HEK293T (cell line): ENCODE measurements around the gene DNMT1.

Experiments used
- BHLHE40 ChIP-seq: fragments of 450-650 bp; IDR thresholded peaks from 2 replicates; pipeline ENCODE4 v1.6.1; 2016; ENCODE audit warnings: mild to moderate bottlenecking, moderate library complexity, borderline replicate concordance
- ELF4 ChIP-seq: fragments of 450-650 bp; IDR thresholded peaks from 2 replicates; pipeline ENCODE4 v1.6.1; 2017; ENCODE audit warnings: antibody characterized with exemption
- FOXA1 ChIP-seq: fragments of 450-650 bp; IDR thresholded peaks from 2 replicates; pipeline ENCODE4 v1.6.1; 2016; ENCODE audit warnings: mild to moderate bottlenecking
- FOXK2 ChIP-seq: fragments of 450-650 bp; IDR thresholded peaks from 2 replicates; pipeline ENCODE4 v1.6.1; 2016; ENCODE audit warnings: mild to moderate bottlenecking
- FOXM1 ChIP-seq: fragments of 450-650 bp; IDR thresholded peaks from 2 replicates; pipeline ENCODE4 v1.6.1; 2017; ENCODE audit warnings: mild to moderate bottlenecking, borderline replicate concordance
- L3MBTL2 ChIP-seq: fragments of 450-650 bp; conservative IDR thresholded peaks from 2 replicates; pipeline ENCODE4 v1.6.1; 2016; ENCODE audit warnings: mild to moderate bottlenecking
- LEF1 ChIP-seq: fragments of 450-650 bp; IDR thresholded peaks from 2 replicates; pipeline ENCODE4 v1.6.1; 2017; ENCODE audit warnings: mild to moderate bottlenecking, borderline replicate concordance
- NFRKB ChIP-seq: fragments of 450-650 bp; IDR thresholded peaks from 2 replicates; pipeline ENCODE4 v1.6.1; 2016; ENCODE audit warnings: mild to moderate bottlenecking, moderate library complexity
- SUZ12 ChIP-seq: fragments of 450-650 bp; IDR thresholded peaks from 2 replicates; pipeline ENCODE4 v1.6.1; 2016; ENCODE audit warnings: mild to moderate bottlenecking
- TARDBP ChIP-seq: fragments of 450-650 bp; IDR thresholded peaks from 2 replicates; pipeline ENCODE4 v1.6.1; 2016
- ZNF384 ChIP-seq: fragments of 450-650 bp; IDR thresholded peaks from 2 replicates; pipeline ENCODE4 v1.6.1; 2016

DNA sequence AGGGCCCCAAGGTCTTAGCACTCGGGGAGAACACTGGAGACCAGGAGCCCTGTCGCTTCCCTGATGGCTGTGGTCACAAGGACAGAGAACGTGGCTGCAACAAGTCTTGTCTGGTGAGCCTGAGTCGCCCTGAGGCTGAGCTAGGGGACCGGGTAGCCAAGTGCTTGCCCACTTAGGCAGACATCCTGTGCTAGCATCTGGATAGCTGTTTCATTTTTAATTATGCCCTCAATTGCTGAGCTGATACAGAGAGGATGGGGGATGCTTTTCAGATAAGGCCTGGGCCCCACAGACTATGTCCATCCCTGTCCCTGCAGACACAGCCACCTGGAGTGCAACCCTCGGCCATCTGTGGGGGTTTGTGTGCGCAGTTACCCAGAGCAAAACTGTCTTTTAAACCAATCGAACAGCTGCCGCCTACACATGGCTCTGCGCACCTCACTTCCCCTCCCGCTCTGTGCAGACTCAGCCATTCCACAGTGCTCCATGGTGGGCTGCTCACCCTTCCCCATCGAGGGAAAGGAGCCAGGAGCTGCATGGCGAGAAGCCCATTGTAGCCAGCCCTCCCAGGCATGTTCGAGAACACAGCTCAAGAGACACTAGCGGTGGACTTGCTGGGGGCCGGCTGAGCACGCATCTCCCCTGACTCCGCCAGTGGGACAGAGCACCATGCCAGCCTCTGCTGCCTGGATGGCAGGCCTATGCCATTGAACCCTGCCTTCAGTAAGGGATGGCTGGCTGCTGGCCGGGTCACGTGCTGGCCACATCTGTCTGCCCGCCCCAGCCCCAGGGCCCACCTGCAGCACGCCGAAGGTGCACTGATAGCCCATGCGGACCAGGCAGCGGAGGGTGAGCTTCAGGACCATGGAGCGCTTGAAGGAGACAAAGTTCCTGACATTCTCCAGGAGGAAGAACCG is 55.6 kb downstream of the DNMT1 start:
- TF ChIP-seq FOXM1 (no peak), FOXA1 (no peak), LEF1 (no peak), ZNF384 (no peak), TARDBP (no peak), NFRKB (no peak), ELF4 (no peak), BHLHE40 (no peak), SUZ12 (no peak), FOXK2 (no peak), L3MBTL2 (no peak)
